NCI-H460 (cell line): ENCODE data around the gene TMOD3. TPM values are rescaled to one million over a fixed set of nuclear protein-coding genes. Genes with fewer than 3 reads are reported as not detected.

Source experiments
- small RNA-seq, 2 experiments: library from RNA; depleted of rRNA; stranded (forward); fragments of <200 nt; gene quantifications; one replicate each; pipeline ENCODE3, GENCODE V24; 2014
- total RNA-seq: library from RNA; depleted of rRNA; stranded (reverse); fragments of >200 nt; shearing (Covaris generic); gene quantifications from 2 replicates; pipeline ENCODE4 v1.2.3, GENCODE V29; 2014; rRNA removed

TMOD3 gene
- total RNA-seq, 1 experiment from 2014 or later, result 59.0 TPM

Small RNA genes within 50 kb of the gene (small RNA-seq; reads per million reads assigned to genes)
- 0 reads per million in 2 experiments for gene AC090971.5
- 0 reads per million in 2 experiments for gene RF00017
- gene RF00019, result 0 reads per million in 2 experiments
- 0 reads per million in 2 experiments for gene RNU6-90P

Other genes starting within 250 kb of the TMOD3 start
- 42.3 and 48.5 TPM in 2 replicates for gene DMXL2, start 206.9 kb upstream of the TMOD3 start, total RNA-seq
- not detected in 2 replicates for gene SCG3, start 148.2 kb upstream of the TMOD3 start, total RNA-seq
- gene LYSMD2, start 92.0 kb upstream of the TMOD3 start, total RNA-seq, result 22.5 and 23.5 TPM in 2 replicates
- 0.72 TPM in 2 replicates for gene TMOD2, start 78.1 kb upstream of the TMOD3 start, total RNA-seq
- 61.4 and 75.9 TPM in 2 replicates for gene LEO1, start 142.1 kb downstream of the TMOD3 start, total RNA-seq
- gene MAPK6, start 189.6 kb downstream of the TMOD3 start, total RNA-seq, result 153 and 160 TPM in 2 replicates